ENCODE measurements around the gene PRKCSH. TPM values are rescaled to one million over a fixed set of nuclear protein-coding genes. Genes with fewer than 3 reads are reported as not detected.

The PRKCSH gene
- total and polyA plus RNA-seq, 10 of the 15 experiments (the other 5 are each of a cell fraction or from before 2014, with no cell fraction given), result 1.1 to 280 (median 44.1) TPM

- TF ChIP-seq, protein P1, sequence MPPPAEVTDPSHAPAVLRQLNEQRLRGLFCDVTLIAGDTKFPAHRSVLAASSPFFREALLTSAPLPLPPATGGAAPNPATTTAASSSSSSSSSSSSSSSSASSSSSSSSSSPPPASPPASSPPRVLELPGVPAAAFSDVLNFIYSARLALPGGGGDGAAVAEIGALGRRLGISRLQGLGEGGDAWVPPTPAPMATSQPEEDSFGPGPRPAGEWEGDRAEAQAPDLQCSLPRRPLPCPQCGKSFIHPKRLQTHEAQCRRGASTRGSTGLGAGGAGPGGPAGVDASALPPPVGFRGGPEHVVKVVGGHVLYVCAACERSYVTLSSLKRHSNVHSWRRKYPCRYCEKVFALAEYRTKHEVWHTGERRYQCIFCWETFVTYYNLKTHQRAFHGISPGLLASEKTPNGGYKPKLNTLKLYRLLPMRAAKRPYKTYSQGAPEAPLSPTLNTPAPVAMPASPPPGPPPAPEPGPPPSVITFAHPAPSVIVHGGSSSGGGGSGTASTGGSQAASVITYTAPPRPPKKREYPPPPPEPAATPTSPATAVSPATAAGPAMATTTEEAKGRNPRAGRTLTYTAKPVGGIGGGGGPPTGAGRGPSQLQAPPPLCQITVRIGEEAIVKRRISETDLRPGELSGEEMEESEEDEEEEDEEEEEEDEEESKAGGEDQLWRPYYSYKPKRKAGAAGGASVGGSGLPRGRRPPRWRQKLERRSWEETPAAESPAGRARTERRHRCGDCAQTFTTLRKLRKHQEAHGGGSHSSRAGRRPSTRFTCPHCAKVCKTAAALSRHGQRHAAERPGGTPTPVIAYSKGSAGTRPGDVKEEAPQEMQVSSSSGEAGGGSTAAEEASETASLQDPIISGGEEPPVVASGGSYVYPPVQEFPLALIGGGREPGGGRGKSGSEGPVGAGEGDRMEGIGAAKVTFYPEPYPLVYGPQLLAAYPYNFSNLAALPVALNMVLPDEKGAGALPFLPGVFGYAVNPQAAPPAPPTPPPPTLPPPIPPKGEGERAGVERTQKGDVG (CRISPR knock-in tag; IDR thresholded peaks at IDR 0.05), result no peak
- TF ChIP-seq TCF12 (IDR thresholded peaks at IDR 0.05; ENCODE audit: low read depth, low read length), result no peak
Observed at GRCh38 chr19:11480715-11481533, 45.5 kb downstream of the PRKCSH start, which contains the start of gene ELAVL3 (continued).

- peak overlapping the region; percentile 80 for H2AFZ ChIP-seq (ENCODE audit: control insufficient read depth, low read depth, low read length)
- no peak overlapping the region for H3K9ac ChIP-seq (ENCODE audit: control insufficient read depth, insufficient read depth, low read length)
- peak overlapping the region; percentile 40; the same call in 1 of the 2 replicates for H3K4me3 ChIP-seq
- CTCF ChIA-PET, result interaction anchor here (0.6 to 3.3 kb wide), 38 partner anchors 9 to 539 kb away, joined by 3 to 76 read pairs (median 5); partner anchors contain the start of genes CCDC159, ECSIT, ODAD3 and PRKCSH
- no peaks in the 10 kb centered on the region; the same call in 2 of the 3 replicates for H3K9me3 ChIP-seq (replicated peaks; ENCODE audit: control insufficient read depth, insufficient read depth, low read length)
- SMC1A ChIA-PET (ENCODE audit: uncharacterized antibody, unreplicated experiment), result interaction anchor here (0.9 to 2.4 kb wide), 18 partner anchors 8 to 446 kb away, joined by 3 to 30 read pairs (median 4); partner anchors contain the start of genes ELOF1, SWSAP1 and TSPAN16
- H3K4me1 ChIP-seq (ENCODE audit: control insufficient read depth, insufficient read depth, low read length), result peaks cover 19% of the 10 kb centered on the region
- RAD21 ChIA-PET (ENCODE audit: unreplicated experiment), result interaction anchor here (0.7 to 2.2 kb wide), 27 partner anchors 9 to 238 kb away, joined by 3 to 43 read pairs (median 4); partner anchors contain the start of genes CCDC159, ECSIT, ELOF1 and ODAD3
- intact Hi-C loops (cut with micrococcal nuclease; ENCODE audit: unreplicated experiment) (loop anchor here (1.0 to 2.0 kb wide), 3 partner anchors 46 to 189 kb away; partner anchors contain the start of genes ODAD3 and PRKCSH), in situ Hi-C loops (cut with MboI) (no loop called here)
- no peaks in the 10 kb centered on the region for H3K36me3 ChIP-seq (ENCODE audit: control insufficient read depth in 2 of 2, insufficient read depth in 2 of 2, low read length in 1 of 2)
- peaks cover 8 to 10% of the 10 kb centered on the region in 2 experiments for H3K27me3 ChIP-seq (replicated peaks in 1 of 2; ENCODE audit: control insufficient read depth in 2 of 2, insufficient read depth in 2 of 2, low read length in 1 of 2)
- 13% methylated on average over 50 of the region's 50 CpGs for WGBS (ENCODE audit: insufficient coverage, insufficient replicate concordance, low lambda C conversion rate, missing lambda C conversion rate)
- DNase-seq (ENCODE audit: low read depth, low spot score) (peak; percentile 54), ATAC-seq (peak; percentile 90), FAIRE-seq (peak; percentile 7)
- BruUV-seq (replicated peaks), result no TSS peak
- peak overlapping the region; percentile 87 for H3K4me2 ChIP-seq (ENCODE audit: control insufficient read depth, insufficient read depth)
- POLR2A ChIA-PET, result interaction anchor here (0.9 to 1.8 kb wide), 4 partner anchors 30 to 135 kb away, joined by 5 to 12 read pairs (median 8); partner anchors contain the start of genes CCDC159, SWSAP1 and TMEM205
- no peak overlapping the region for H3K27ac ChIP-seq (ENCODE audit: control insufficient read depth, insufficient read depth)
- no peaks in the 10 kb centered on the region for H4K20me1 ChIP-seq (ENCODE audit: control insufficient read depth, insufficient read depth)
- H3K79me2 ChIP-seq (ENCODE audit: control insufficient read depth, insufficient read depth, low read length), result no peaks in the 10 kb centered on the region
- TF ChIP-seq REST (IDR thresholded peaks at IDR 0.05; ENCODE audit: low read depth, low read length), result peak; percentile 82
- 0 out of 2 replicates have a peak, but pooled peaks have one; percentile 6 for TF ChIP-seq NRF1 (conservative IDR thresholded peaks at IDR 0.05; ENCODE audit: low read depth, low read length)
- TF ChIP-seq, protein P2, sequence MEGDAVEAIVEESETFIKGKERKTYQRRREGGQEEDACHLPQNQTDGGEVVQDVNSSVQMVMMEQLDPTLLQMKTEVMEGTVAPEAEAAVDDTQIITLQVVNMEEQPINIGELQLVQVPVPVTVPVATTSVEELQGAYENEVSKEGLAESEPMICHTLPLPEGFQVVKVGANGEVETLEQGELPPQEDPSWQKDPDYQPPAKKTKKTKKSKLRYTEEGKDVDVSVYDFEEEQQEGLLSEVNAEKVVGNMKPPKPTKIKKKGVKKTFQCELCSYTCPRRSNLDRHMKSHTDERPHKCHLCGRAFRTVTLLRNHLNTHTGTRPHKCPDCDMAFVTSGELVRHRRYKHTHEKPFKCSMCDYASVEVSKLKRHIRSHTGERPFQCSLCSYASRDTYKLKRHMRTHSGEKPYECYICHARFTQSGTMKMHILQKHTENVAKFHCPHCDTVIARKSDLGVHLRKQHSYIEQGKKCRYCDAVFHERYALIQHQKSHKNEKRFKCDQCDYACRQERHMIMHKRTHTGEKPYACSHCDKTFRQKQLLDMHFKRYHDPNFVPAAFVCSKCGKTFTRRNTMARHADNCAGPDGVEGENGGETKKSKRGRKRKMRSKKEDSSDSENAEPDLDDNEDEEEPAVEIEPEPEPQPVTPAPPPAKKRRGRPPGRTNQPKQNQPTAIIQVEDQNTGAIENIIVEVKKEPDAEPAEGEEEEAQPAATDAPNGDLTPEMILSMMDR (IDR thresholded peaks at IDR 0.05 in 2 of 3, conservative IDR thresholded peaks at IDR 0.05 in 1 of 3; ENCODE audit: control insufficient read depth in 2 of 3, extremely low read depth in 1 of 3, insufficient read depth in 1 of 3, low read depth in 3 of 3, low read length in 3 of 3), result peak in 1 of 3 experiments; percentile 22; a peak in 1 of 6 replicates
- TF ChIP-seq FOXK2 (IDR thresholded peaks at IDR 0.05), result 0 out of 2 replicates have a peak, but pooled peaks have one; percentile 18
- TF ChIP-seq CREM (IDR thresholded peaks at IDR 0.05; ENCODE audit: low read depth), result peak; percentile 38
- TF ChIP-seq RFX5 (IDR thresholded peaks at IDR 0.05; ENCODE audit: low read depth, low read length), result peak; percentile 87
Observed at GRCh38 chr19:11481534-11482383, 46.3 kb downstream of the PRKCSH start.

Measured in GM12878 (cell line).